ENCODE results near the gene PPP2CA.

The PPP2CA gene

GRCh38 chr5:134146651-134147518 is 79.0 kb downstream of the PPP2CA start:
- no peak for DNase-seq

GRCh38 chr5:134145779-134146581 is 79.9 kb downstream of the PPP2CA start:
- DNase-seq: peak; percentile 71

GRCh38 chr5:134145041-134145757 is 80.7 kb downstream of the PPP2CA start:
- no peak for DNase-seq

Measured in CD4-positive, alpha-beta T cell treated with Interferon gamma for 1 hour (primary cell).